HepG2 (cell line): Measurements from ENCODE around the gene RAMAC. TPM values are rescaled to one million over a fixed set of nuclear protein-coding genes. Genes with fewer than 3 reads are reported as not detected.

Experiments
- ATAC-seq: fragments of 200-7000 bp; cut with Tn5 transposase; 3 replicates; pipeline ENCODE4 v1.9.1; 2020; ENCODE audit warnings: mild to moderate bottlenecking, moderate library complexity
- BruUV-seq: library from RNA; stranded (reverse); fragments of 400-500 nt; replicated peaks from 2 replicates; lab custom pipeline; 2021; lab: Mats Ljungman, UMichigan
- CTCF ChIA-PET: fragments of 300-600 bp; formaldehyde crosslinking; extraction: SDS; loops from one replicate; lab custom pipeline; 2021; ENCODE audit warnings: low total read pairs, inconsistent platforms, low intra/inter-chr PET ratio; lab: Yijun Ruan, JAX
- POLR2A ChIA-PET: fragments of 350-600 bp; sonication (Branson Sonifier 250); formaldehyde crosslinking; loops from one replicate; lab custom pipeline; 2020; ENCODE audit warnings: antibody characterized with exemption, inconsistent platforms; lab: Yijun Ruan, JAX
- DNase-seq: peaks from one replicate; pipeline ENCODE4 v3.0.0-alpha.2; 2015; ENCODE audit warnings: low spot score
- FAIRE-seq: peaks from 3 replicates; lab custom pipeline; 2011; peaks lifted over from hg19 to GRCh38; lab: Jason Lieb, UNC
- H2AFZ ChIP-seq: one replicate; pipeline ENCODE4 v1.6.1; 2011; ENCODE audit warnings: low read length, inconsistent platforms
- H3K27ac ChIP-seq: fragments of 300-600 bp; 3 replicates; pipeline ENCODE4 v1.8.0; 2011; ENCODE audit warnings: mixed run types, mild to moderate bottlenecking, mixed read lengths, low read length, inconsistent platforms; ENCODE audit not compliant: insufficient read depth; ENCODE audit errors: extremely low read length
- H3K27me3 ChIP-seq, 2 experiments: fragments of 200-600 bp in 1 of 2; 2 replicates in 1 of 2; 3 replicates in 1 of 2; pipeline versions ENCODE4 v1.6.0 to v1.8.0; 2011; ENCODE audit warnings: low read length in 2 of 2, mild to moderate bottlenecking in 2 of 2, moderate library complexity in 2 of 2, inconsistent platforms in 1 of 2; ENCODE audit not compliant: insufficient read depth in 2 of 2, control insufficient read depth in 1 of 2
- H3K36me3 ChIP-seq, 2 experiments: fragments of 200-600 bp in 1 of 2; replicated peaks in 1 of 2; 2 replicates in 1 of 2; 3 replicates in 1 of 2; pipeline versions ENCODE4 v1.5.1 to v1.8.0; 2011; ENCODE audit warnings: low read length in 2 of 2, inconsistent platforms in 1 of 2; ENCODE audit not compliant: insufficient read depth in 2 of 2, control insufficient read depth in 1 of 2
- H3K4me1 ChIP-seq: 2 replicates; pipeline ENCODE4 v1.5.1; 2012; ENCODE audit warnings: low read length, inconsistent platforms; ENCODE audit not compliant: insufficient read depth
- H3K4me2 ChIP-seq: 2 replicates; pipeline ENCODE4 v1.6.0; 2011; ENCODE audit warnings: low read depth, low read length, inconsistent platforms
- H3K4me3 ChIP-seq, 3 experiments: fragments of 200-600 bp in 1 of 3; sonication (generic), shearing (Covaris generic) in 1 of 3; replicated peaks in 1 of 3; 2 replicates each; pipeline ENCODE4 v1.5.1; 2011 to 2016; ENCODE audit warnings: low read length in 3 of 3, inconsistent platforms in 2 of 3, low read depth in 2 of 3, mild to moderate bottlenecking in 2 of 3, control low read depth in 1 of 3, mixed read lengths in 1 of 3; ENCODE audit not compliant: insufficient read depth in 1 of 3
- H3K79me2 ChIP-seq: one replicate; pipeline ENCODE4 v1.6.1; 2011; ENCODE audit warnings: low read length, inconsistent platforms; ENCODE audit not compliant: insufficient read depth
- H3K9ac ChIP-seq: 2 replicates; pipeline ENCODE4 v1.6.0; 2011; ENCODE audit warnings: mild to moderate bottlenecking, low read depth, low read length, inconsistent platforms; ENCODE audit not compliant: insufficient read depth
- H3K9me3 ChIP-seq: 2 replicates; pipeline ENCODE4 v1.5.1; 2012; ENCODE audit warnings: mild to moderate bottlenecking, low read length
- H4K20me1 ChIP-seq: 2 replicates; pipeline ENCODE4 v1.6.0; 2011; ENCODE audit warnings: inconsistent platforms, mild to moderate bottlenecking, low read length, moderate library complexity; ENCODE audit not compliant: insufficient read depth
- ETV6 ChIP-seq: sonication (generic); formaldehyde crosslinking; conservative IDR thresholded peaks from 2 replicates; pipeline ENCODE4 v1.4.0; 2020; ENCODE audit warnings: missing genetic modification reagents
- KIAA2018 ChIP-seq: sonication (generic); formaldehyde crosslinking; IDR thresholded peaks from 2 replicates; pipeline ENCODE4 v1.5.0; 2020; ENCODE audit warnings: mild to moderate bottlenecking, missing genetic modification reagents, borderline replicate concordance
- MYPOP ChIP-seq: sonication (generic); formaldehyde crosslinking; IDR thresholded peaks from 2 replicates; pipeline ENCODE4 v1.8.1; 2023; ENCODE audit warnings: mild to moderate bottlenecking, moderate library complexity, missing genetic modification reagents
- WGBS: methylation state at CpG from one replicate; pipeline ENCODE4 v1.1.6; 2017; ENCODE audit warnings: low lambda C conversion rate; 5-methylcytosine and 5-hydroxymethylcytosine counted together
- in situ Hi-C: cut with HindIII; loops from 2 replicates; pipeline ENCODE4 v1.10.0; 2017; ENCODE audit warnings: low pct_unique_long_range_greater_than_20kb; ENCODE audit not compliant: extremely low pct_ligation_motif_present
- intact Hi-C: fragments of 100-400 bp; cut with micrococcal nuclease; formaldehyde crosslinking; loops from one replicate; pipeline ENCODE4 v1.10.0; 2022; ENCODE audit not compliant: unreplicated experiment
- polyA plus RNA-seq, 8 experiments: library from polyadenylated mRNA; depleted of rRNA in 3 of 8; stranded (reverse) in 7 of 8; unstranded in 1 of 8; fragments of >200 nt; fragmentation: Illumina TruSeq in 4 of 8; extraction: Trizol in 4 of 8; gene quantifications; 2 replicates each; pipeline versions ENCODE4 v1.2.1 to v1.2.3, GENCODE V29; 2011 to 2016; ENCODE audit warnings: low read depth in 4 of 8, missing spikeins in 1 of 8, mixed read lengths in 1 of 8; ENCODE audit not compliant: insufficient read depth in 1 of 8
- total RNA-seq, 5 experiments: library from RNA; depleted of rRNA; stranded (reverse); fragments of >200 nt; fragmentation: Illumina TruSeq; extraction: Trizol; gene quantifications; 2 replicates each; pipeline ENCODE4 v1.2.3, GENCODE V29; 2016; ENCODE audit warnings: low read depth in 1 of 5

Gene RAMAC
- total and polyA plus RNA-seq, 2 of the 13 experiments (the other 11 are each of a cell fraction or from before 2014, with no cell fraction given), result 22.2 to 45.9 TPM

- TF ChIP-seq MYPOP (CRISPR knock-in tag), result no peak
- TF ChIP-seq ETV6 (CRISPR knock-in tag), result no peak
Observed at GRCh38 chr15:82995076-82995475, 9.1 kb downstream of the RAMAC start (continued).

- no TSS peak for BruUV-seq
- H2AFZ ChIP-seq, result no peak overlapping the region
- H3K36me3 ChIP-seq, result 0 out of 5 replicates have a peak, but pooled peaks cover 0 to 3% of the 10 kb centered on the region in 2 experiments
- H3K9me3 ChIP-seq, result no peaks in the 10 kb centered on the region
- ChIA-PET CTCF (no interaction called here), POLR2A (interaction anchor here (2.1 kb wide), 1 partner anchor 15 kb away, joined by 4 read pairs; no protein-coding TSS in a partner anchor)
- 84% methylated on average over 3 of the region's 3 CpGs for WGBS
- intact Hi-C loops (no loop called here), in situ Hi-C loops (no loop called here)
- no peaks in the 10 kb centered on the region for H3K27me3 ChIP-seq
- no peak for FAIRE-seq
- no peaks in the 10 kb centered on the region for H3K79me2 ChIP-seq
- TF ChIP-seq KIAA2018 (CRISPR knock-in tag), result no peak
- no peaks in the 10 kb centered on the region for H3K4me1 ChIP-seq
- no peaks in the 10 kb centered on the region for H4K20me1 ChIP-seq
- H3K9ac ChIP-seq, result no peak overlapping the region
- ATAC-seq, result no peak
- no peak overlapping the region for H3K4me3 ChIP-seq
- no peak overlapping the region for H3K27ac ChIP-seq
- no peak for DNase-seq
- H3K4me2 ChIP-seq, result no peak overlapping the region
Observed at GRCh38 chr15:82995938-82996337, 9.9 kb downstream of the RAMAC start.
